Neural crest cell (in vitro differentiated cells): ENCODE data around the gene PIGV. TPM values are rescaled to one million over a fixed set of nuclear protein-coding genes. Genes with fewer than 3 reads are reported as not detected.

ENCODE experiments used
- DNase-seq: peaks from one replicate; pipeline ENCODE4 v3.0.0; 2021; ENCODE audit warnings: low read depth, mixed read lengths, low spot score
- H3K27ac Mint-ChIP-seq: one replicate; pipeline ENCODE4 v1.8.0; 2021; ENCODE audit warnings: mild to moderate bottlenecking, mixed read lengths; ENCODE audit not compliant: unreplicated experiment
- H3K27me3 Mint-ChIP-seq: 2 replicates; pipeline ENCODE4 v1.8.0; 2021; ENCODE audit warnings: low read depth, mild to moderate bottlenecking, mixed read lengths
- H3K36me3 Mint-ChIP-seq: 2 replicates; pipeline ENCODE4 v1.8.0; 2021; ENCODE audit warnings: low read depth, mild to moderate bottlenecking, mixed read lengths
- H3K4me1 Mint-ChIP-seq: 2 replicates; pipeline ENCODE4 v1.8.0; 2021; ENCODE audit warnings: mixed read lengths
- H3K4me3 Mint-ChIP-seq: one replicate; pipeline ENCODE4 v1.8.0; 2021; ENCODE audit warnings: mild to moderate bottlenecking, mixed read lengths
- H3K9me3 Mint-ChIP-seq: 2 replicates; pipeline ENCODE4 v1.8.0; 2021; ENCODE audit warnings: mixed read lengths
- total RNA-seq: library from RNA; stranded (reverse); gene quantifications from 2 replicates; pipeline ENCODE4 v1.2.1, GENCODE V29; 2021
- TF ChIP-seq, protein P1 (sequence below): fragments of 200-600 bp; sonication (generic); conservative IDR thresholded peaks from 2 replicates; pipeline ENCODE4 v1.5.0; 2021; ENCODE audit warnings: antibody characterized with exemption, mild to moderate bottlenecking

PIGV gene
- total RNA-seq, 1 donor from 2014 or later: 8.7 TPM

DNA sequence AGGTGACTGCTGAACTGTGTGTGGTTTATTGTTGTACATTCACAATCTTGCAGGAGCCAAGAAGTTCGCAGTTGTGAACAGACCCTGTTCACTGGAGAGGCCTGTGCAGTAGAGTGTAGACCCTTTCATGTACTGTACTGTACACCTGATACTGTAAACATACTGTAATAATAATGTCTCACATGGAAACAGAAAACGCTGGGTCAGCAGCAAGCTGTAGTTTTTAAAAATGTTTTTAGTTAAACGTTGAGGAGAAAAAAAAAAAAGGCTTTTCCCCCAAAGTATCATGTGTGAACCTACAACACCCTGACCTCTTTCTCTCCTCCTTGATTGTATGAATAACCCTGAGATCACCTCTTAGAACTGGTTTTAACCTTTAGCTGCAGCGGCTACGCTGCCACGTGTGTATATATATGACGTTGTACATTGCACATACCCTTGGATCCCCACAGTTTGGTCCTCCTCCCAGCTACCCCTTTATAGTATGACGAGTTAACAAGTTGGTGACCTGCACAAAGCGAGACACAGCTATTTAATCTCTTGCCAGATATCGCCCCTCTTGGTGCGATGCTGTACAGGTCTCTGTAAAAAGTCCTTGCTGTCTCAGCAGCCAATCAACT, 6.4 kb upstream of the PIGV start:
- peaks cover 35% of the 10 kb centered on the region for H3K36me3 Mint-ChIP-seq

GRCh38 chr1:26782521-26783212, 5.1 kb upstream of the PIGV start:
- Mint-ChIP-seq H3K4me1 (peaks cover 58% of the 10 kb centered on the region), H3K9me3 (no peaks in the 10 kb centered on the region), H3K36me3 (peaks cover 30% of the 10 kb centered on the region), H3K4me3 (peak overlapping the region; percentile 54), H3K27me3 (peaks cover 12% of the 10 kb centered on the region), H3K27ac (no peak overlapping the region)
- no peak for DNase-seq
- TF ChIP-seq, protein P1, sequence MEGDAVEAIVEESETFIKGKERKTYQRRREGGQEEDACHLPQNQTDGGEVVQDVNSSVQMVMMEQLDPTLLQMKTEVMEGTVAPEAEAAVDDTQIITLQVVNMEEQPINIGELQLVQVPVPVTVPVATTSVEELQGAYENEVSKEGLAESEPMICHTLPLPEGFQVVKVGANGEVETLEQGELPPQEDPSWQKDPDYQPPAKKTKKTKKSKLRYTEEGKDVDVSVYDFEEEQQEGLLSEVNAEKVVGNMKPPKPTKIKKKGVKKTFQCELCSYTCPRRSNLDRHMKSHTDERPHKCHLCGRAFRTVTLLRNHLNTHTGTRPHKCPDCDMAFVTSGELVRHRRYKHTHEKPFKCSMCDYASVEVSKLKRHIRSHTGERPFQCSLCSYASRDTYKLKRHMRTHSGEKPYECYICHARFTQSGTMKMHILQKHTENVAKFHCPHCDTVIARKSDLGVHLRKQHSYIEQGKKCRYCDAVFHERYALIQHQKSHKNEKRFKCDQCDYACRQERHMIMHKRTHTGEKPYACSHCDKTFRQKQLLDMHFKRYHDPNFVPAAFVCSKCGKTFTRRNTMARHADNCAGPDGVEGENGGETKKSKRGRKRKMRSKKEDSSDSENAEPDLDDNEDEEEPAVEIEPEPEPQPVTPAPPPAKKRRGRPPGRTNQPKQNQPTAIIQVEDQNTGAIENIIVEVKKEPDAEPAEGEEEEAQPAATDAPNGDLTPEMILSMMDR: no peak

More for the DNA sequence above, 6.4 kb upstream of the PIGV start:
- H3K27me3 Mint-ChIP-seq: peaks cover 3% of the 10 kb centered on the region
- peaks cover 45% of the 10 kb centered on the region for H3K4me1 Mint-ChIP-seq
- no peaks in the 10 kb centered on the region for H3K9me3 Mint-ChIP-seq
- H3K27ac Mint-ChIP-seq: no peak overlapping the region
- no peak for DNase-seq
- H3K4me3 Mint-ChIP-seq: no peak overlapping the region
- TF ChIP-seq, protein P1: no peak

- Mint-ChIP-seq H3K27me3 (peaks cover 12% of the 10 kb centered on the region), H3K36me3 (peaks cover 22% of the 10 kb centered on the region), H3K4me3 (peak overlapping the region; percentile 76), H3K9me3 (no peaks in the 10 kb centered on the region), H3K27ac (peak overlapping the region; percentile 68), H3K4me1 (peaks cover 62% of the 10 kb centered on the region)
- TF ChIP-seq, protein P1: no peak
- DNase-seq: no peak
These were observed 4.1 kb upstream of the PIGV start for GRCh38 chr1:26783646-26784022.

DNA sequence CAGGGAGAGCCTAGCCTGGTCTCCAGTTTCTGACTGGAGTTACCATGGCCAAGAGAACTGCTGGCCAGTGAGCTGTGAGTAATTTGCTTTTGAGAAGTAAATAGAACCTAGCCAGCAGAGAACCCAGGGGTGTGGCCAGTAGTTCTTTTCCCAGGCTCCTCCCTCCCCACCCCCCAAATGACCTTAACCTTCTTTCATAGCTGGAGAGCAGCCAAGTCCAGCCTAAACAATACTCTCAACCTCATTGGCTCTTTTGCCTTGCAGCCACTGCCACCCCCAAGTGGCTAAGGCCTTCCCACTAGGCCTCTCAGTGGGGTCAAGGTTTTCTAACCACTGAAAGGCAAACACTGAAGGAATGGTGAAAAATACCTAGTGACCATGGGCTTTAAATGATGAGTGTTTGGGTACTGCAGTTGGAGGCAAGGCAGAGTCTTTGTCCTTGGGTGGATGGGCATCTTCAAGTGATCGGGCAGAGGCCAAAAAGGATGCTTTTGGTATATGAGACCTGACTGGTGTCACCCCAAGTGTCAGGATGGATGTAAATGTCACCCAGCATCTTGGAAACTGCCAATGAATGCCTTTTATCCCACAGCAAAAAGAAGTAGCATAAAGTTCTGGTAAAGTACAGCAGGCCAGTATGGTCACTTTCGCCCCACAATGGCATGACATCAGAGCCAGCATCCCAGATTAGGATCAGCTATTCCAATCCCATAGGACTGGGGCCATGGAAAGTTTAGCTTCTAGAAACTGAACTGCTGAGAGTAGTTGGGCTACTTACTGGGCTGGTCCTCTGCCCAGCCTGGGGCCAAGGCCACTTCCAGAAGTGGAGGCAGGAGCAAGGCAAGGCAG, 3.5 kb upstream of the PIGV start:
- TF ChIP-seq, protein P1: no peak
- H3K9me3 Mint-ChIP-seq: no peaks in the 10 kb centered on the region
- DNase-seq: no peak
- H3K27me3 Mint-ChIP-seq: peaks cover 14% of the 10 kb centered on the region
- peaks cover 16% of the 10 kb centered on the region for H3K36me3 Mint-ChIP-seq
- H3K4me3 Mint-ChIP-seq: peak overlapping the region; percentile 76
- peak overlapping the region; percentile 68 for H3K27ac Mint-ChIP-seq
- H3K4me1 Mint-ChIP-seq: peaks cover 68% of the 10 kb centered on the region

DNA sequence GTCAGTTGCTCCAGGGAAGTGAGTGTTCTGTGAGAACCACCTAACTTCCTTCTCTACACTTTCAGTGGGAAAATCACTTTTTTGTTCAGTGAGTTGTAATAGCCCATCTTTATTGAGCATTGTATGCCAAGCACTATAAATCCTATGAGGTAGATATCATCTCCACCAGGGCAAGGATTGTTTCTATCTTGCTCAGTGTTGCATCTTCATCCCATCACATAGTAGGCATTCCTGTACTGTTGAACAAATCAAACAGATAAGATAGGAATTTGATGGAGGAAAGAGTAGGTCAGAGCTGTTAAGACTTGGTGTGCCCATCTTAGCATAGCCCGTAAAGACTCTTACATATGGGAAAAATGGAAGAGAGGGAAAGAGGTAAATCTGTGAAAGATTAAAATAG, 2.9 kb upstream of the PIGV start:
- Mint-ChIP-seq H3K9me3 (no peaks in the 10 kb centered on the region), H3K27me3 (peaks cover 14% of the 10 kb centered on the region), H3K27ac (no peak overlapping the region), H3K4me1 (peaks cover 70% of the 10 kb centered on the region), H3K4me3 (peak overlapping the region; percentile 76), H3K36me3 (peaks cover 11% of the 10 kb centered on the region)
- no peak for DNase-seq
- TF ChIP-seq, protein P1: no peak
